ENCODE results near the gene MARCHF2.

DNA sequence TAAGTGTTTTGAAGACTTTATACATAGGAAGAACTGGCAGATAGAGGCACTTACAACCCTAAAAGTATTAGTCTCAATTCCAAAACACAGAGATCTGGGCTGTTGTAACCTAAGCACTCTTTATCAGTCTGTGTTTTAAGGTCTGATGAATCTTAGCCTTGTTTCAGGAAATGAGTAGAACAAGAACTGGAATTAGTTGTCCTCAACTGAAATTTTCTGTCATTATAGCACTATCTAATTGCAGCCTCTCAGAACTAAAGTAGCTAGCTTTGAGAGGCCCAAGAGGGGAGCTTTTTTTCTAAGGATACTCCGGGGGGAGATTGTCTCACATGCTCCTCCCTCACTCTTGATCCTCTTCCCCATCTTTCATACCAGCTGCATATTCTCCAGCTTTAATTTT, 44.7 kb downstream of the MARCHF2 start:
- TF ChIP-seq CTCF (IDR thresholded peaks at IDR 0.05), result no peak
- TF ChIP-seq POLR2A (IDR thresholded peaks at IDR 0.05), result no peak
- no peak for TF ChIP-seq POLR2AphosphoS5 (IDR thresholded peaks at IDR 0.05)
- no peak for TF ChIP-seq EP300 (IDR thresholded peaks at IDR 0.05)
